ENCODE data around the gene HAUS7.

Gene HAUS7

GRCh38 chrX:153494061-153494460 lies 23.7 kb upstream of the HAUS7 start:
- TF ChIP-seq CTCF (IDR thresholded peaks at IDR 0.05) = no peak
- peak overlapping the region; percentile 68 for H3K4me3 ChIP-seq
- H3K27ac ChIP-seq = peak overlapping the region; percentile 76 to 85
- DNase-seq (ENCODE audit: low spot score) = no peak

- Histone ChIP-seq H3K4me3 (no peak overlapping the region), H3K27ac (peak overlapping the region in 1 of 2 donors; percentile 85)
- DNase-seq (ENCODE audit: low spot score) = no peak
- TF ChIP-seq CTCF (IDR thresholded peaks at IDR 0.05) = no peak
Measured at GRCh38 chrX:153493085-153493484, 22.7 kb upstream of the HAUS7 start.

- DNase-seq (ENCODE audit: low spot score) = no peak
- no peak overlapping the region for H3K4me3 ChIP-seq
- H3K27ac ChIP-seq = peak overlapping the region in 1 of 2 donors; percentile 97
- TF ChIP-seq CTCF (IDR thresholded peaks at IDR 0.05) = no peak
Measured at GRCh38 chrX:153492543-153492942, 22.2 kb upstream of the HAUS7 start.

- DNase-seq (ENCODE audit: low spot score) = no peak
- Histone ChIP-seq H3K27ac (peak overlapping the region in 1 of 2 donors; percentile 97), H3K4me3 (no peak overlapping the region)
- no peak for TF ChIP-seq CTCF (IDR thresholded peaks at IDR 0.05)
Measured at GRCh38 chrX:153491918-153492317, 21.5 kb upstream of the HAUS7 start.

- no peak for DNase-seq (ENCODE audit: low spot score)
- Histone ChIP-seq H3K4me3 (no peak overlapping the region), H3K27ac (peak overlapping the region in 1 of 2 donors; percentile 97)
- TF ChIP-seq CTCF (IDR thresholded peaks at IDR 0.05) = no peak
Measured at GRCh38 chrX:153491351-153491914, 21.1 kb upstream of the HAUS7 start.

GRCh38 chrX:153490217-153490930 lies 20.0 kb upstream of the HAUS7 start:
- no peak for DNase-seq (ENCODE audit: low spot score)
- Histone ChIP-seq H3K4me3 (no peak overlapping the region), H3K27ac (peak overlapping the region in 1 of 2 donors; percentile 97)
- TF ChIP-seq CTCF (IDR thresholded peaks at IDR 0.05) = no peak

Data from coronary artery (tissue), 2 donors.